ENCODE data around the gene ULK4. TPM values are rescaled to one million over a fixed set of nuclear protein-coding genes. Genes with fewer than 3 reads are reported as not detected.

The ULK4 gene
- total and polyA plus RNA-seq, 9 of the 15 experiments (the other 6 are each of a cell fraction or from before 2014, with no cell fraction given): 3.0 to 5.9 (median 3.5) TPM

GRCh38 chr3:42002790-42003189, 40.9 kb upstream of the ULK4 start:
- ChIA-PET POLR2A (no interaction called here), CTCF (ENCODE audit: low intra/inter-chr PET ratio) (no interaction called here)
- H3K4me3 ChIP-seq: no peak overlapping the region
- H3K27ac ChIP-seq (ENCODE audit: extremely low read depth, low read depth, low read length): no peak overlapping the region
- intact Hi-C loops (cut with micrococcal nuclease): no loop called here
- no TSS peak for BruUV-seq (replicated peaks)
- in situ Hi-C loops (cut with MboI): no loop called here
- H3K27me3 ChIP-seq (ENCODE audit: control insufficient read depth in 2 of 2, insufficient read depth in 2 of 2, low read length in 2 of 2): no peaks in the 10 kb centered on the region; a peak in 1 of 5 replicates
- H3K4me2 ChIP-seq (ENCODE audit: insufficient read depth, low read length): no peak overlapping the region
- FAIRE-seq (no peak), ATAC-seq (no peak), DNase-seq (ENCODE audit: extremely low read depth in 1 of 4, low spot score in 3 of 4) (no peak)
- H3K9ac ChIP-seq (ENCODE audit: insufficient read depth in 1 of 2, low read depth in 2 of 2, low read length in 2 of 2): no peak overlapping the region
- H3K4me1 ChIP-seq (replicated peaks in 1 of 2; ENCODE audit: control insufficient read depth in 2 of 2, insufficient read depth in 2 of 2, low read length in 2 of 2): peaks cover 7 to 11% of the 10 kb centered on the region in 2 experiments
- no peak overlapping the region for H2AFZ ChIP-seq (ENCODE audit: low read depth, low read length)
- H3K9me1 ChIP-seq (ENCODE audit: control insufficient read depth, insufficient read depth, low read length): no peaks in the 10 kb centered on the region
- peaks cover 4% of the 10 kb centered on the region; the same call in 1 of the 2 replicates for H3K9me3 ChIP-seq (replicated peaks; ENCODE audit: control insufficient read depth, insufficient read depth, low read depth, low read length)
- H3K36me3 ChIP-seq (ENCODE audit: control insufficient read depth, insufficient read depth, low read length): no peaks in the 10 kb centered on the region
- H4K20me1 ChIP-seq (replicated peaks; ENCODE audit: control insufficient read depth, insufficient read depth, low read length): no peaks in the 10 kb centered on the region
- peak; percentile 50 for TF ChIP-seq RBM25 (IDR thresholded peaks at IDR 0.05; ENCODE audit: low read depth, low read length, severe bottlenecking)
- no peak for TF ChIP-seq ZC3H8 (IDR thresholded peaks at IDR 0.05)
- H3K79me2 ChIP-seq (ENCODE audit: control insufficient read depth, insufficient read depth, low read length): no peaks in the 10 kb centered on the region
- WGBS (ENCODE audit: insufficient coverage, low coverage, missing lambda C conversion rate): 40% methylated on average over 4 of the region's 4 CpGs

GRCh38 chr3:42001777-42002176, 39.9 kb upstream of the ULK4 start:
- intact Hi-C loops (cut with micrococcal nuclease): no loop called here
- ChIA-PET CTCF (ENCODE audit: low intra/inter-chr PET ratio) (no interaction called here), POLR2A (interaction anchor here (0.6 kb wide), 1 partner anchor 937 kb away, joined by 3 read pairs; no protein-coding TSS in a partner anchor)
- Histone ChIP-seq H2AFZ (ENCODE audit: low read depth, low read length) (no peak overlapping the region), H4K20me1 (replicated peaks; ENCODE audit: control insufficient read depth, insufficient read depth, low read length) (no peaks in the 10 kb centered on the region), H3K79me2 (ENCODE audit: control insufficient read depth, insufficient read depth, low read length) (no peaks in the 10 kb centered on the region), H3K9ac (ENCODE audit: insufficient read depth in 1 of 2, low read depth in 2 of 2, low read length in 2 of 2) (no peak overlapping the region), H3K4me3 (no peak overlapping the region), H3K27me3 (ENCODE audit: control insufficient read depth in 2 of 2, insufficient read depth in 2 of 2, low read length in 2 of 2) (no peaks in the 10 kb centered on the region; a peak in 1 of 5 replicates), H3K27ac (ENCODE audit: extremely low read depth, low read depth, low read length) (no peak overlapping the region), H3K4me1 (replicated peaks in 1 of 2; ENCODE audit: control insufficient read depth in 2 of 2, insufficient read depth in 2 of 2, low read length in 2 of 2) (peaks cover 7 to 11% of the 10 kb centered on the region in 2 experiments), H3K4me2 (ENCODE audit: insufficient read depth, low read length) (peak overlapping the region; percentile 28; the same call in 1 of the 2 replicates), H3K36me3 (ENCODE audit: control insufficient read depth, insufficient read depth, low read length) (no peaks in the 10 kb centered on the region), H3K9me1 (ENCODE audit: control insufficient read depth, insufficient read depth, low read length) (no peaks in the 10 kb centered on the region), H3K9me3 (replicated peaks; ENCODE audit: control insufficient read depth, insufficient read depth, low read depth, low read length) (peaks cover 4% of the 10 kb centered on the region; the same call in 1 of the 2 replicates)
- no peak for FAIRE-seq
- 0% methylated on average over 1 of the region's 1 CpG for WGBS (ENCODE audit: insufficient coverage, low coverage, missing lambda C conversion rate)
- in situ Hi-C loops (cut with MboI): no loop called here
- peak in 2 of 4 experiments; percentile 29 to 57 for DNase-seq (ENCODE audit: extremely low read depth in 1 of 4, low spot score in 3 of 4)
- no TSS peak for BruUV-seq (replicated peaks)
- no peak for ATAC-seq
- peak; percentile 69; the same call in 1 of the 2 replicates for TF ChIP-seq JUN (IDR thresholded peaks at IDR 0.05; ENCODE audit: borderline replicate concordance, low read depth, low read length)
- no peak for TF ChIP-seq JUN (CRISPR knock-in tag; IDR thresholded peaks at IDR 0.05; ENCODE audit: borderline replicate concordance)
- TF ChIP-seq CXXC5 (CRISPR knock-in tag; IDR thresholded peaks at IDR 0.05): 0 out of 2 replicates have a peak, but pooled peaks have one; percentile 18
- TF ChIP-seq PBX2 (CRISPR knock-in tag; IDR thresholded peaks at IDR 0.05; ENCODE audit: low read depth): no peak
- no peak for TF ChIP-seq PBX2 (tag; conservative IDR thresholded peaks at IDR 0.05; ENCODE audit: low read depth)
- no peak for TF ChIP-seq ATF1 (CRISPR knock-in tag; IDR thresholded peaks at IDR 0.05)
- peak; percentile 41; the same call in 1 of the 2 replicates for TF ChIP-seq ATF1 (tag; IDR thresholded peaks at IDR 0.05)
- TF ChIP-seq NCOA1 (IDR thresholded peaks at IDR 0.05; ENCODE audit: low read depth): peak; percentile 41; the same call in 1 of the 2 replicates
- TF ChIP-seq MEIS2 (IDR thresholded peaks at IDR 0.05; ENCODE audit: partially characterized antibody): peak; percentile 62
- TF ChIP-seq DPF2 (IDR thresholded peaks at IDR 0.05): peak; percentile 74
- no peak for TF ChIP-seq KDM2B (CRISPR knock-in tag; IDR thresholded peaks at IDR 0.05)
- 0 out of 2 replicates have a peak, but pooled peaks have one; percentile 23 for TF ChIP-seq MTA2 (IDR thresholded peaks at IDR 0.05; ENCODE audit: low read depth)
- no peak for TF ChIP-seq ZNF561 (CRISPR knock-in tag; conservative IDR thresholded peaks at IDR 0.05)
- TF ChIP-seq EP300 (IDR thresholded peaks at IDR 0.05; ENCODE audit: low read length): peak; percentile 74
- TF ChIP-seq MTA3 (IDR thresholded peaks at IDR 0.05; ENCODE audit: borderline replicate concordance): 0 out of 2 replicates have a peak, but pooled peaks have one; percentile 38

All from K562 (cell line).